ENCODE measurements around the gene ZMYND11. TPM values are rescaled to one million over a fixed set of nuclear protein-coding genes. Genes with fewer than 3 reads are reported as not detected.

The ZMYND11 gene
- total and polyA plus RNA-seq, 2 of the 8 experiments (the other 6 are each of a cell fraction or from before 2014, with no cell fraction given), result 7.5 to 26.6 TPM

DNA sequence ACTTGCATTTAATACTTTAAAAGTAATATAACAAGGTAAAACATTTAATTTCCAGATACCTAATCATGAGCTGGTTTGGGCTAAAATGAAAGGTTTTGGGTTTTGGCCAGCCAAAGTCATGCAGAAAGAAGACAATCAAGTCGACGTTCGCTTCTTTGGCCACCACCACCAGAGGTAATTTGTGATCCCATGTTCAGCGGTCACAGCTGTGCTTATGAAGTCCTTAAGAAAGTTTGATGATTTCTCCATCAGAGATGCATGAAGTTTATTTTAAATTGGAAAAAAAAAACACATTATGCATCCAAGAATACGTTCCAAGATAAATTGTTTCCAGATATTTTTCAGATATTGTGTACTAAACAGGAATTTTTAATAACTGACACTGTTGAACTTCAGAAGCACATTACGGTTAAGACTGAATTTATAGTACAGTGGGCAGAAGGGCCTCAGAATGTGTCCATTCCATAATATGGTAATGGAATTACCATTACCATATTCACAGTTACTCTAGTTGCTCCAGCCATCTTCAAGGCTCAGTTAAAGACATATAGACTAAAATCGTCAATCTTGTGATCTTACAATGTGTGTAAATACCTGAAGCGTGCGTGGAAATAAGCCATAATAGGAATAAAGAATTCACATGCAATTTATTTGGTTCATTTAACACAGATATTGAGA is 106.8 kb downstream of the ZMYND11 start:
- no peak overlapping the region for H4K8ac ChIP-seq (ENCODE audit: extremely low read depth, insufficient read depth, low read length)
- ChIA-PET CTCF (ENCODE audit: partially characterized antibody) (interaction anchor here (1.0 to 5.3 kb wide), 2 partner anchors 12 to 21 kb away, joined by 4 to 36 read pairs; no protein-coding TSS in a partner anchor), POLR2A (ENCODE audit: partially characterized antibody) (no interaction called here)
- H3K18ac ChIP-seq (ENCODE audit: extremely low read depth, low read length), result no peak overlapping the region
- H3K4me1 ChIP-seq (replicated peaks in 1 of 4; ENCODE audit: control insufficient read depth in 3 of 4, insufficient read depth in 4 of 4, low read length in 3 of 4), result peaks cover 0 to 3% (median 0%) of the 10 kb centered on the region in 4 experiments; a peak in 2 of 7 replicates
- 80% methylated on average over 9 of the region's 9 CpGs; no CpG with 5 or more reads in 1 of the 2 experiments for WGBS, 2 experiments (ENCODE audit: extremely low coverage in 1 of 2, insufficient coverage in 1 of 2, insufficient read length in 1 of 2, insufficient replicate concordance in 2 of 2, low coverage in 1 of 2, low lambda C conversion rate in 2 of 2, missing lambda C conversion rate in 1 of 2)
- no peak overlapping the region for H4K5ac ChIP-seq (ENCODE audit: insufficient read length, low read depth, low read length)
- H3K4ac ChIP-seq (replicated peaks; ENCODE audit: insufficient read length, low read depth, low read length), result no peak overlapping the region
- TF ChIP-seq SAP30 (IDR thresholded peaks at IDR 0.05; ENCODE audit: insufficient read depth, insufficient replicate concordance, low read length) (no peak), JUND (IDR thresholded peaks at IDR 0.05; ENCODE audit: low read length) (no peak), RFX5 (IDR thresholded peaks at IDR 0.05; ENCODE audit: borderline replicate concordance, low read depth, low read length) (no peak), CEBPB (IDR thresholded peaks at IDR 0.05; ENCODE audit: low read depth, low read length) (no peak), SP2 (IDR thresholded peaks at IDR 0.05; ENCODE audit: low read length) (no peak)
- TF ChIP-seq, protein P1, sequence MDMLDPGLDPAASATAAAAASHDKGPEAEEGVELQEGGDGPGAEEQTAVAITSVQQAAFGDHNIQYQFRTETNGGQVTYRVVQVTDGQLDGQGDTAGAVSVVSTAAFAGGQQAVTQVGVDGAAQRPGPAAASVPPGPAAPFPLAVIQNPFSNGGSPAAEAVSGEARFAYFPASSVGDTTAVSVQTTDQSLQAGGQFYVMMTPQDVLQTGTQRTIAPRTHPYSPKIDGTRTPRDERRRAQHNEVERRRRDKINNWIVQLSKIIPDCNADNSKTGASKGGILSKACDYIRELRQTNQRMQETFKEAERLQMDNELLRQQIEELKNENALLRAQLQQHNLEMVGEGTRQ (IDR thresholded peaks at IDR 0.05; ENCODE audit: low read length), result no peak
- no peak overlapping the region for H2BK5ac ChIP-seq (ENCODE audit: low read depth, low read length)
- no peak overlapping the region for H3K9ac ChIP-seq (replicated peaks in 1 of 4; ENCODE audit: extremely low read depth in 1 of 4, low read depth in 3 of 4, low read length in 3 of 4)
- no peak overlapping the region for H2AK5ac ChIP-seq (ENCODE audit: low read depth, low read length)
- H2AFZ ChIP-seq (ENCODE audit: low read length), result no peak overlapping the region
- no peak overlapping the region for H2BK20ac ChIP-seq (ENCODE audit: low read length)
- no peak overlapping the region for H3K23ac ChIP-seq (ENCODE audit: insufficient read length)
- H2BK12ac ChIP-seq (ENCODE audit: low read depth, low read length), result no peak overlapping the region
- no peak overlapping the region for H4K91ac ChIP-seq (replicated peaks; ENCODE audit: insufficient read length, low read length)
- peaks cover 0 to 7% (median 4%) of the 10 kb centered on the region in 4 experiments; a peak in 2 of 8 replicates for H3K36me3 ChIP-seq (ENCODE audit: control insufficient read depth in 2 of 4, insufficient read depth in 4 of 4, low read length in 3 of 4)
- H4K20me1 ChIP-seq (replicated peaks in 1 of 2; ENCODE audit: control insufficient read depth in 1 of 2, insufficient read depth in 2 of 2, low read length in 2 of 2), result no peaks in the 10 kb centered on the region
- H3K79me2 ChIP-seq (ENCODE audit: control insufficient read depth in 1 of 2, insufficient read depth in 2 of 2, low read length in 2 of 2), result no peaks in the 10 kb centered on the region
- H2BK120ac ChIP-seq (replicated peaks; ENCODE audit: low read depth, low read length), result no peak overlapping the region
- H3K14ac ChIP-seq (ENCODE audit: insufficient read length), result no peak overlapping the region
- H2BK15ac ChIP-seq (ENCODE audit: low read length), result no peak overlapping the region
- H3K4me2 ChIP-seq (ENCODE audit: insufficient read depth in 1 of 2, low read depth in 2 of 2, low read length in 2 of 2), result no peak overlapping the region
- H3K27me3 ChIP-seq (replicated peaks in 1 of 4; ENCODE audit: control insufficient read depth in 3 of 4, extremely low read depth in 1 of 4, insufficient read depth in 3 of 4, low read length in 3 of 4), result no peaks in the 10 kb centered on the region
- H3K23me2 ChIP-seq (ENCODE audit: low read depth, low read length), result no peaks in the 10 kb centered on the region
- DNase-seq (ENCODE audit: low read depth in 1 of 2, low spot score in 2 of 2) (no peak), FAIRE-seq (no peak)
- no peaks in the 10 kb centered on the region for H3K9me3 ChIP-seq (ENCODE audit: insufficient read depth in 2 of 2, low read depth in 1 of 2, low read length in 1 of 2)
- no peak overlapping the region for H3K27ac ChIP-seq (ENCODE audit: low read depth, low read length)
- H3K4me3 ChIP-seq (ENCODE audit: extremely low read depth in 1 of 4, insufficient read depth in 2 of 4, low read depth in 3 of 4, low read length in 4 of 4), result no peak overlapping the region
- no peak overlapping the region for H3K56ac ChIP-seq (replicated peaks; ENCODE audit: insufficient read length, low read depth, low read length)
- no peaks in the 10 kb centered on the region for H3K79me1 ChIP-seq (ENCODE audit: low read depth, low read length)
